A673 (cell line): ENCODE measurements around the gene ANTXRL. TPM values are rescaled to one million over a fixed set of nuclear protein-coding genes. Genes with fewer than 3 reads are reported as not detected.

ENCODE experiments used
- Bru-seq: library from RNA; stranded (reverse); fragments of 400-500 nt; gene quantifications from one replicate; lab custom pipeline; 2021; lab: Mats Ljungman, UMichigan
- BruChase-seq, 2 experiments: library from RNA; stranded (reverse); fragments of 400-500 nt; gene quantifications; one replicate each; lab custom pipeline; 2021; lab: Mats Ljungman, UMichigan
- BruUV-seq: library from RNA; stranded (reverse); fragments of 400-500 nt; replicated peaks from 2 replicates; lab custom pipeline; 2021; lab: Mats Ljungman, UMichigan
- CTCF ChIA-PET: fragments of 300-600 bp; sonication (Branson Sonifier 250); formaldehyde crosslinking; loops from one replicate; lab custom pipeline; 2022; ENCODE audit warnings: antibody characterized with exemption; lab: Charles Lee
- POLR2A ChIA-PET: fragments of 300-600 bp; sonication (Branson Sonifier 250); formaldehyde crosslinking; loops from one replicate; lab custom pipeline; 2022; ENCODE audit warnings: antibody characterized with exemption; ENCODE audit not compliant: low non-redundant PET; lab: Charles Lee
- DNase-seq: peaks from one replicate; pipeline ENCODE4 v3.0.0-alpha.2; 2015; ENCODE audit warnings: low spot score
- H3K27ac ChIP-seq: fragments of 200-600 bp; sonication (generic); 2 replicates; pipeline ENCODE4 v1.5.1; 2016; ENCODE audit warnings: mixed run types, low read depth, mild to moderate bottlenecking, mixed read lengths, antibody characterized with exemption, low read length; ENCODE audit not compliant: poor library complexity, severe bottlenecking
- H3K27me3 ChIP-seq: fragments of 200-600 bp; sonication (generic); replicated peaks from 2 replicates; pipeline ENCODE4 v1.6.1; 2017; ENCODE audit warnings: mixed run types, low read depth, mild to moderate bottlenecking, mixed read lengths, antibody characterized with exemption, low read length; ENCODE audit not compliant: insufficient read depth, poor library complexity
- H3K36me3 ChIP-seq: fragments of 200-600 bp; sonication (generic); 2 replicates; pipeline ENCODE4 v1.6.1; 2016; ENCODE audit warnings: mixed run types, mild to moderate bottlenecking, mixed read lengths, antibody characterized with exemption, low read length; ENCODE audit not compliant: insufficient read depth, poor library complexity, severe bottlenecking
- H3K4me1 ChIP-seq: fragments of 200-600 bp; sonication (generic); 2 replicates; pipeline ENCODE4 v1.6.1; 2017; ENCODE audit warnings: mixed run types, mild to moderate bottlenecking, mixed read lengths, antibody characterized with exemption, low read length; ENCODE audit not compliant: insufficient read depth, poor library complexity, severe bottlenecking
- H3K4me3 ChIP-seq: fragments of 200-600 bp; sonication (generic); 2 replicates; pipeline ENCODE4 v1.5.1; 2016; ENCODE audit warnings: low read depth, mixed run types, mild to moderate bottlenecking, mixed read lengths, low read length; ENCODE audit not compliant: poor library complexity, severe bottlenecking
- H3K9me3 ChIP-seq: fragments of 200-600 bp; sonication (generic); 2 replicates; pipeline ENCODE4 v1.6.1; 2016; ENCODE audit warnings: mixed run types, low read depth, mild to moderate bottlenecking, mixed read lengths, antibody characterized with exemption, low read length; ENCODE audit not compliant: poor library complexity, severe bottlenecking
- CTCF ChIP-seq: fragments of 300-800, 200-600 bp; sonication (generic); conservative IDR thresholded peaks from 2 replicates; pipeline ENCODE4 v1.5.1; 2017; ENCODE audit warnings: low read depth, mild to moderate bottlenecking, antibody characterized with exemption, low read length, moderate library complexity, mixed read lengths
- EZH2 ChIP-seq: fragments of 200-600 bp; sonication (generic); IDR thresholded peaks from 2 replicates; pipeline ENCODE4 v1.6.1; 2017; ENCODE audit warnings: borderline replicate concordance, low read depth, mild to moderate bottlenecking, mixed read lengths, antibody characterized with exemption, low read length; ENCODE audit not compliant: poor library complexity, severe bottlenecking
- intact Hi-C: fragments of 100-400 bp; cut with micrococcal nuclease; formaldehyde crosslinking; loops from one replicate; pipeline ENCODE4 v1.10.0; 2022; ENCODE audit not compliant: unreplicated experiment
- long read RNA-seq: library from polyadenylated mRNA; stranded (forward); transcript quantifications from one replicate; pipeline ENCODE4 v2.0.0, GENCODE V29; 2022
- total RNA-seq: library from RNA; stranded (reverse); gene quantifications from 2 replicates; pipeline ENCODE4 v1.2.3, GENCODE V29; 2021

Gene ANTXRL
- total RNA-seq (not detected in 2 replicates), Bru-seq, nascent RNA (not detected), BruChase-seq, experiment 1, labeled RNA remaining after a 2-hour chase (not detected), BruChase-seq, experiment 2, labeled RNA remaining after a 6-hour chase (not detected)
- long read RNA-seq = 0 reads

- TF ChIP-seq EZH2 (no peak), CTCF (no peak)
- Histone ChIP-seq H3K36me3 (no peaks in the 10 kb centered on the region), H3K9me3 (no peaks in the 10 kb centered on the region), H3K27ac (no peak within 1 kb of the TSS), H3K4me1 (no peaks in the 10 kb centered on the region), H3K27me3 (peaks cover 34% of the 10 kb centered on the region), H3K4me3 (no peak within 1 kb of the TSS)
- ChIA-PET POLR2A (no interaction called here), CTCF (no interaction called here)
- DNase-seq = no peak
- BruUV-seq = no TSS peak
- intact Hi-C loops = no loop called here
These were observed at the start of gene ANTXRL for GRCh38 chr10:46286991-46287693. ANTXRL (plus strand) TSS chr10:46286997; CDS start chr10:46287263, 266 bp downstream.

- intact Hi-C loops = no loop called here
- no peak for DNase-seq
These were observed 48.8 kb upstream of the ANTXRL start for GRCh38 chr10:46237815-46238510.

GRCh38 chr10:46239247-46239646, 47.5 kb upstream of the ANTXRL start:
- no peaks in the 10 kb centered on the region for H3K9me3 ChIP-seq
- H3K4me3 ChIP-seq = no peak overlapping the region
- no peak overlapping the region for H3K27ac ChIP-seq
- no peaks in the 10 kb centered on the region for H3K36me3 ChIP-seq
- intact Hi-C loops = no loop called here
- ChIA-PET POLR2A (no interaction called here), CTCF (no interaction called here)
- no TSS peak for BruUV-seq
- no peak for TF ChIP-seq CTCF
- no peak for TF ChIP-seq EZH2
- H3K27me3 ChIP-seq = peaks cover 4% of the 10 kb centered on the region
- H3K4me1 ChIP-seq = no peaks in the 10 kb centered on the region
- DNase-seq = no peak

More at GRCh38 chr10:46237815-46238510, 48.8 kb upstream of the ANTXRL start:
- no peaks in the 10 kb centered on the region for H3K9me3 ChIP-seq
- BruUV-seq = no TSS peak
- H3K4me3 ChIP-seq = no peak overlapping the region
- H3K4me1 ChIP-seq = no peaks in the 10 kb centered on the region
- H3K36me3 ChIP-seq = no peaks in the 10 kb centered on the region
- H3K27ac ChIP-seq = no peak overlapping the region
- ChIA-PET CTCF (no interaction called here), POLR2A (no interaction called here)
- H3K27me3 ChIP-seq = peaks cover 4% of the 10 kb centered on the region
- TF ChIP-seq EZH2 (no peak), CTCF (no peak)
